CD14-positive monocyte (primary cell): Measurements from ENCODE around the gene RING1. TPM values are rescaled to one million over a fixed set of nuclear protein-coding genes. Genes with fewer than 3 reads are reported as not detected.

Experiments
- DNase-seq, 3 donors: peaks; one replicate each; pipeline ENCODE4 v3.0.0-alpha.2; 2011 to 2022
- H2AFZ ChIP-seq: 2 replicates; pipeline ENCODE4 v1.6.0; 2012; ENCODE audit warnings: mild to moderate bottlenecking, low read depth, low read length, inconsistent platforms; ENCODE audit not compliant: insufficient read depth, poor library complexity, severe bottlenecking
- H3K27ac ChIP-seq, 2 donors: 1 replicate in 1 of 2; 2 replicates in 1 of 2; pipeline ENCODE4 v1.5.1; 2012 to 2013; ENCODE audit warnings: low read length in 2 of 2, control low read depth in 1 of 2, inconsistent platforms in 1 of 2, low read depth in 1 of 2, mild to moderate bottlenecking in 1 of 2
- H3K27me3 ChIP-seq, 2 donors: one replicate each; pipeline versions ENCODE4 v1.6.0 to v1.6.1; 2011 to 2013; ENCODE audit warnings: low read length in 2 of 2; ENCODE audit not compliant: control insufficient read depth in 2 of 2, insufficient read depth in 2 of 2
- H3K36me3 ChIP-seq, 2 donors: replicated peaks in 1 of 2; 1 replicate in 1 of 2; 2 replicates in 1 of 2; pipeline versions ENCODE4 v1.5.1 to v1.6.1; 2012 to 2013; ENCODE audit warnings: low read length in 2 of 2, control low read depth in 1 of 2, inconsistent platforms in 1 of 2, mild to moderate bottlenecking in 1 of 2; ENCODE audit not compliant: insufficient read depth in 2 of 2, control insufficient read depth in 1 of 2
- H3K4me1 ChIP-seq, 2 donors: 1 replicate in 1 of 2; 2 replicates in 1 of 2; pipeline versions ENCODE4 v1.5.1 to v1.6.1; 2012 to 2013; ENCODE audit warnings: low read length in 2 of 2, control low read depth in 1 of 2, inconsistent platforms in 1 of 2, mild to moderate bottlenecking in 1 of 2, moderate library complexity in 1 of 2; ENCODE audit not compliant: insufficient read depth in 2 of 2, control insufficient read depth in 1 of 2
- H3K4me2 ChIP-seq: replicated peaks from 2 replicates; pipeline ENCODE3; 2012; ENCODE audit warnings: low read length, moderate library complexity, mild to moderate bottlenecking; ENCODE audit not compliant: poor library complexity, severe bottlenecking; ENCODE audit errors: extremely low read depth
- H3K4me3 ChIP-seq, 3 experiments: fragments of 200-600 bp in 1 of 3; sonication (generic) in 1 of 3; replicated peaks in 1 of 3; 1 replicate in 2 of 3; 2 replicates in 1 of 3; pipeline ENCODE4 v1.5.1; 2011 to 2013; ENCODE audit warnings: low read length in 3 of 3, mild to moderate bottlenecking in 3 of 3, control low read depth in 2 of 3, low read depth in 2 of 3, inconsistent platforms in 1 of 3, moderate library complexity in 1 of 3
- H3K79me2 ChIP-seq: 2 replicates; pipeline ENCODE4 v1.6.0; 2012; ENCODE audit warnings: mild to moderate bottlenecking, control low read depth, inconsistent platforms, low read length, moderate library complexity; ENCODE audit not compliant: insufficient read depth
- H3K9ac ChIP-seq: 2 replicates; pipeline ENCODE4 v1.6.0; 2017; ENCODE audit warnings: low read length, mild to moderate bottlenecking; ENCODE audit not compliant: insufficient read depth, poor library complexity, severe bottlenecking
- H3K9me3 ChIP-seq, 2 donors: replicated peaks in 1 of 2; 1 replicate in 1 of 2; 2 replicates in 1 of 2; pipeline versions ENCODE4 v1.5.1 to v1.6.1; 2012 to 2013; ENCODE audit warnings: low read length in 2 of 2, control low read depth in 1 of 2; ENCODE audit not compliant: control insufficient read depth in 1 of 2, insufficient read depth in 1 of 2
- H4K20me1 ChIP-seq: 2 replicates; pipeline ENCODE4 v1.6.0; 2012; ENCODE audit warnings: mild to moderate bottlenecking, low read length, control low read depth, moderate library complexity; ENCODE audit not compliant: insufficient read depth
- H3K27ac Mint-ChIP-seq, 7 donors: one replicate each; pipeline ENCODE4 v1.8.0; 2020; ENCODE audit warnings: mild to moderate bottlenecking in 7 of 7, mixed read lengths in 7 of 7, moderate library complexity in 6 of 7, inconsistent platforms in 2 of 7
- H3K27me3 Mint-ChIP-seq, 3 donors: one replicate each; pipeline ENCODE4 v1.8.0; 2021 to 2022; ENCODE audit warnings: low read depth in 3 of 3, mild to moderate bottlenecking in 3 of 3, mixed read lengths in 3 of 3, moderate library complexity in 3 of 3, inconsistent platforms in 1 of 3
- H3K36me3 Mint-ChIP-seq, 2 donors: one replicate each; pipeline ENCODE4 v1.8.0; 2020; ENCODE audit warnings: mixed read lengths in 2 of 2, inconsistent platforms in 1 of 2, mild to moderate bottlenecking in 1 of 2
- H3K4me1 Mint-ChIP-seq: one replicate; pipeline ENCODE4 v1.8.0; 2020; ENCODE audit warnings: mild to moderate bottlenecking, mixed read lengths
- H3K4me3 Mint-ChIP-seq, 2 donors: one replicate each; pipeline ENCODE4 v1.8.0; 2020; ENCODE audit warnings: mild to moderate bottlenecking in 2 of 2, mixed read lengths in 2 of 2, moderate library complexity in 1 of 2
- H3K9me3 Mint-ChIP-seq, 7 donors: one replicate each; pipeline ENCODE4 v1.8.0; 2020 to 2022; ENCODE audit warnings: mixed read lengths in 7 of 7, mild to moderate bottlenecking in 6 of 7, moderate library complexity in 6 of 7, inconsistent platforms in 2 of 7
- CTCF ChIP-seq: fragments of 200-600 bp; IDR thresholded peaks from one replicate; pipeline ENCODE4 v1.8.0; 2022; ENCODE audit warnings: antibody characterized with exemption, mild to moderate bottlenecking
- WGBS: methylation state at CpG from one replicate; pipeline ENCODE4 v1.1.5; 2013; ENCODE audit warnings: missing lambda C conversion rate; ENCODE audit not compliant: insufficient coverage; 5-methylcytosine and 5-hydroxymethylcytosine counted together
- intact Hi-C, 2 donors: fragments of 100-400 bp; cut with micrococcal nuclease; formaldehyde crosslinking; loops; one replicate each; pipeline versions ENCODE4 v1.15.0 to v1.15.1; 2023
- polyA plus RNA-seq, 3 donors: library from polyadenylated mRNA; depleted of rRNA in 1 of 3; unstranded in 2 of 3; stranded (reverse) in 1 of 3; fragments of 300-500 nt in 2 of 3; fragments of >200 nt in 1 of 3; fragmentation: Illumina TruSeq in 2 of 3; gene quantifications; 1 replicate in 2 of 3; 2 replicates in 1 of 3; pipeline ENCODE4 v1.2.3, GENCODE V29; 2012 to 2021

RING1 gene
- polyA plus RNA-seq, 3 donors = 4.6 to 27.9 (median 5.7) TPM

DNA sequence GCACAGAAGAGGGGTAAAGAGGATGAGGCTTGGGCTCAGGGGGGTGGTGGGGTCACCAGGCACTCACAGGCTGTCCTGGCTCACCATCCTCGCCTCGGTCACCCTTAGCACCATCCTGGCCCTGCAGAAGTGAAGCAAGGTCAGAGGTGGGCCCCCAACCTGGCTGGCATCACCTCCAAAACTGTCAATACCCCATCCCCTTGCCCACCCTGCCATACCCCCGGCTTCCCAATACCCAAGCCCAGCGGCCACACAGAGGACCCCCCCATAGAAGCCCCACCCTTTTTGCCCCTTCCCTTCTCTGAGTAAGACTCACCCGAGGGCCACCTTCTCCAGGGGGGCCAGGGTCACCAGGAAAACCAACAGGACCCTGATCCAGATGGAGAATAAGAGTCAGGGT is 39.7 kb upstream of the RING1 start:
- Mint-ChIP-seq H3K9me3 (no peaks in the 10 kb centered on the region), H3K4me3 (no peak overlapping the region), H3K36me3 (no peaks in the 10 kb centered on the region), H3K27ac (no peak overlapping the region), H3K4me1 (no peaks in the 10 kb centered on the region), H3K27me3 (peaks cover 9 to 27% (median 14%) of the 10 kb centered on the region in 3 donors)
- Histone ChIP-seq H3K9ac (no peak overlapping the region), H3K36me3 (no peaks in the 10 kb centered on the region), H2AFZ (no peak overlapping the region), H3K9me3 (no peaks in the 10 kb centered on the region), H3K27ac (no peak overlapping the region), H3K4me1 (no peaks in the 10 kb centered on the region), H3K79me2 (no peaks in the 10 kb centered on the region), H3K4me2 (no peak overlapping the region), H4K20me1 (no peaks in the 10 kb centered on the region), H3K27me3 (no peaks in the 10 kb centered on the region), H3K4me3 (no peak overlapping the region)
- WGBS = no CpG with 5 or more reads among the region's 5 CpGs
- TF ChIP-seq CTCF = no peak
- DNase-seq = no peak
- intact Hi-C loops = loop anchor here in 1 of 2 donors (10.0 kb wide), 1 partner anchor 76 kb away; no protein-coding TSS in a partner anchor

GRCh38 chr6:33169291-33170175 is 38.8 kb upstream of the RING1 start:
- peak in 1 of 3 donors; percentile 22 for DNase-seq
- intact Hi-C loops = loop anchor here in 1 of 2 donors (10.0 kb wide), 1 partner anchor 75 kb away; no protein-coding TSS in a partner anchor

More at GRCh38 chr6:33169291-33170175, 38.8 kb upstream of the RING1 start:
- no peaks in the 10 kb centered on the region for H3K79me2 ChIP-seq
- no peak overlapping the region for H3K4me3 ChIP-seq
- H2AFZ ChIP-seq = no peak overlapping the region
- H4K20me1 ChIP-seq = no peaks in the 10 kb centered on the region
- TF ChIP-seq CTCF = no peak
- H3K4me2 ChIP-seq = no peak overlapping the region
- Mint-ChIP-seq H3K4me1 (no peaks in the 10 kb centered on the region), H3K27ac (no peak overlapping the region), H3K4me3 (no peak overlapping the region), H3K36me3 (no peaks in the 10 kb centered on the region), H3K9me3 (no peaks in the 10 kb centered on the region), H3K27me3 (peaks cover 5 to 21% (median 9%) of the 10 kb centered on the region in 3 donors)
- H3K27me3 ChIP-seq = no peaks in the 10 kb centered on the region
- H3K9me3 ChIP-seq = no peaks in the 10 kb centered on the region
- no peaks in the 10 kb centered on the region for H3K36me3 ChIP-seq
- no peaks in the 10 kb centered on the region for H3K4me1 ChIP-seq
- WGBS = 94% methylated on average over 7 of the region's 10 CpGs
- H3K27ac ChIP-seq = no peak overlapping the region
- no peak overlapping the region for H3K9ac ChIP-seq
